Hepatocyte (in vitro differentiated cells): ENCODE measurements around the gene CHMP4B. TPM values are rescaled to one million over a fixed set of nuclear protein-coding genes. Genes with fewer than 3 reads are reported as not detected.

ENCODE experiments used
- DNase-seq: peaks from one replicate; pipeline ENCODE4 v3.0.0-alpha.2; 2016; ENCODE audit warnings: low spot score
- H2AFZ ChIP-seq: fragments of 200-600 bp; sonication (generic); 2 replicates; pipeline ENCODE4 v1.6.0; 2016; ENCODE audit warnings: antibody characterized with exemption, mild to moderate bottlenecking
- H3K27ac ChIP-seq: fragments of 200-600 bp; sonication (generic); 2 replicates; pipeline ENCODE4 v1.5.1; 2016; ENCODE audit warnings: mild to moderate bottlenecking
- H3K27me3 ChIP-seq: fragments of 200-600 bp; sonication (generic); 2 replicates; pipeline ENCODE4 v1.6.1; 2016
- H3K36me3 ChIP-seq: fragments of 200-600 bp; sonication (generic); replicated peaks from 2 replicates; pipeline ENCODE4 v1.5.1; 2016; ENCODE audit warnings: low read depth; ENCODE audit not compliant: insufficient read depth
- H3K4me1 ChIP-seq: fragments of 200-600 bp; sonication (generic); 2 replicates; pipeline ENCODE4 v1.5.1; 2016; ENCODE audit warnings: mild to moderate bottlenecking, moderate library complexity; ENCODE audit not compliant: insufficient read depth
- H3K4me2 ChIP-seq: fragments of 200-600 bp; sonication (generic); 2 replicates; pipeline ENCODE4 v1.6.0; 2016
- H3K4me3 ChIP-seq: fragments of 200-600 bp; sonication (generic); 2 replicates; pipeline ENCODE4 v1.5.1; 2016; ENCODE audit warnings: mild to moderate bottlenecking
- H3K79me2 ChIP-seq: fragments of 200-600 bp; sonication (generic); 2 replicates; pipeline ENCODE4 v1.6.0; 2017; ENCODE audit warnings: mild to moderate bottlenecking
- H3K9me2 ChIP-seq: fragments of 200-600 bp; sonication (generic); replicated peaks from 2 replicates; pipeline ENCODE4 v1.6.0; 2017; ENCODE audit warnings: mild to moderate bottlenecking; ENCODE audit not compliant: insufficient read depth
- H3K9me3 ChIP-seq: fragments of 200-600 bp; sonication (generic); 2 replicates; pipeline ENCODE4 v1.5.1; 2016; ENCODE audit warnings: low read depth, mild to moderate bottlenecking
- H4K20me1 ChIP-seq: fragments of 200-600 bp; sonication (generic); 2 replicates; pipeline ENCODE4 v1.6.0; 2016; ENCODE audit warnings: mild to moderate bottlenecking; ENCODE audit not compliant: insufficient read depth, poor library complexity, severe bottlenecking
- EZH2 ChIP-seq: fragments of 200-600 bp; sonication (generic); IDR thresholded peaks from 2 replicates; pipeline ENCODE4 v1.6.1; 2016; ENCODE audit warnings: antibody characterized with exemption, mild to moderate bottlenecking, borderline replicate concordance
- EZH2phosphoT487 ChIP-seq: fragments of 200-600 bp; sonication (generic); IDR thresholded peaks from one replicate; pipeline ENCODE4 v1.6.1; 2018; ENCODE audit warnings: antibody characterized with exemption, mild to moderate bottlenecking, low read depth, moderate library complexity; ENCODE audit not compliant: unreplicated experiment, severe bottlenecking
- WGBS: methylation state at CpG from one replicate; pipeline ENCODE4 v1.1.6; 2016; ENCODE audit warnings: low lambda C conversion rate; ENCODE audit errors: missing lambda C conversion rate; 5-methylcytosine and 5-hydroxymethylcytosine counted together
- polyA plus RNA-seq: library from polyadenylated mRNA; unstranded; fragments of >200 nt; fragmentation: Nextera tagmentation; extraction: Ambion mirVana; gene quantifications from 2 replicates; pipeline ENCODE4 v1.2.1, GENCODE V29; 2016
- total RNA-seq: library from RNA; depleted of rRNA; stranded (reverse); fragments of >200 nt; gene quantifications from 2 replicates; pipeline ENCODE4 v1.2.3, GENCODE V29; 2014
- TF ChIP-seq, protein P1 (sequence below): fragments of 200-600 bp; sonication (generic); IDR thresholded peaks from 2 replicates; pipeline ENCODE4 v1.5.1; 2016; ENCODE audit warnings: antibody characterized with exemption, mild to moderate bottlenecking; ENCODE audit not compliant: poor library complexity

The CHMP4B gene
- total and polyA plus RNA-seq, 2 experiments from 2014 or later, result 8.1 to 95.1 TPM

DNA sequence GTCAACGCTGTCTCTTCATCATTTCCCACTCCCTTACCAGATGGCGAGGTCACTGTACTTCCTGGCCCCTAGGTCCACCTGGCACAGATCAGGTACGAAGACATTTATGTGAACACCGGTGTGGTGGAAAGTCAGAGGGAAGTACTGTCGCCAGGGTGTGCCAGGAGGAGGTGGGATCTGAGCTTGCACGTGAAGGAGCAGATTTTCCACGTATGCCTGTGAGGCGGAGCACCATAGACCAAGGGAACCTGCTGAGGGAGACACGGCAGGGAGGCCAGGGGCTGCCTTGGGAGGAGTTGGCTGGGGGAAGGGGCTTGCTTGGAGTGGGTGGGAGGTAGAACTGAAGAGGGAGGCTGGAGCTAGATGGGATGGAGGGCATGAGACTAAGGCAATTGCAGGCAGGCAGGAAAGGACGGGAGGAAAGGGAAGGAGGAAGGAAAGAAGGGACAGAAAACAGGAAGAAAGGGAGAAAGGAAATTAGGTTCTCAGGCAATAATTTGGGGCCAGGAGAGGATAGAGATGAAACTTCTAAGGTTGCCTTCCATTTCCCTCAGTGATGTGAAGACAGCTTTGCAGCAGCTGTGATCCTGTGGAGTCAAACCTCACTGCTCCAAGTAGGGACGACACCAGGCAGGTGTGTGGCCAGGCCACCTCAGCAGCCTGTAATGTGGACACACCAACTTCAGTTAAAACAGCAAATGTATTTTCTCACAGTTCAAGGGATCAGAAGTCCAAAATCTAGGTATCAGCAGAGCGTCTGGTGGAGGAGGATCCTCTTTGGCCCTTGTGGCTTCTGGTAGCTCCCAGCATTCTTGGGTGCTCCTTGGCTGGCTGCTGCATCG, 46.8 kb downstream of the CHMP4B start:
- 90% methylated on average over 13 of the region's 13 CpGs for WGBS
- Histone ChIP-seq H3K36me3 (no peaks in the 10 kb centered on the region), H3K4me2 (no peak overlapping the region), H3K4me1 (no peaks in the 10 kb centered on the region), H3K79me2 (peaks cover 1% of the 10 kb centered on the region), H3K9me3 (no peaks in the 10 kb centered on the region), H4K20me1 (no peaks in the 10 kb centered on the region), H3K9me2 (no peaks in the 10 kb centered on the region), H3K27ac (no peak overlapping the region), H3K4me3 (no peak overlapping the region), H3K27me3 (no peaks in the 10 kb centered on the region), H2AFZ (no peak overlapping the region)
- TF ChIP-seq, protein P1, sequence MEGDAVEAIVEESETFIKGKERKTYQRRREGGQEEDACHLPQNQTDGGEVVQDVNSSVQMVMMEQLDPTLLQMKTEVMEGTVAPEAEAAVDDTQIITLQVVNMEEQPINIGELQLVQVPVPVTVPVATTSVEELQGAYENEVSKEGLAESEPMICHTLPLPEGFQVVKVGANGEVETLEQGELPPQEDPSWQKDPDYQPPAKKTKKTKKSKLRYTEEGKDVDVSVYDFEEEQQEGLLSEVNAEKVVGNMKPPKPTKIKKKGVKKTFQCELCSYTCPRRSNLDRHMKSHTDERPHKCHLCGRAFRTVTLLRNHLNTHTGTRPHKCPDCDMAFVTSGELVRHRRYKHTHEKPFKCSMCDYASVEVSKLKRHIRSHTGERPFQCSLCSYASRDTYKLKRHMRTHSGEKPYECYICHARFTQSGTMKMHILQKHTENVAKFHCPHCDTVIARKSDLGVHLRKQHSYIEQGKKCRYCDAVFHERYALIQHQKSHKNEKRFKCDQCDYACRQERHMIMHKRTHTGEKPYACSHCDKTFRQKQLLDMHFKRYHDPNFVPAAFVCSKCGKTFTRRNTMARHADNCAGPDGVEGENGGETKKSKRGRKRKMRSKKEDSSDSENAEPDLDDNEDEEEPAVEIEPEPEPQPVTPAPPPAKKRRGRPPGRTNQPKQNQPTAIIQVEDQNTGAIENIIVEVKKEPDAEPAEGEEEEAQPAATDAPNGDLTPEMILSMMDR, result no peak
- TF ChIP-seq EZH2 (no peak), EZH2phosphoT487 (no peak)
- DNase-seq, result no peak

DNA sequence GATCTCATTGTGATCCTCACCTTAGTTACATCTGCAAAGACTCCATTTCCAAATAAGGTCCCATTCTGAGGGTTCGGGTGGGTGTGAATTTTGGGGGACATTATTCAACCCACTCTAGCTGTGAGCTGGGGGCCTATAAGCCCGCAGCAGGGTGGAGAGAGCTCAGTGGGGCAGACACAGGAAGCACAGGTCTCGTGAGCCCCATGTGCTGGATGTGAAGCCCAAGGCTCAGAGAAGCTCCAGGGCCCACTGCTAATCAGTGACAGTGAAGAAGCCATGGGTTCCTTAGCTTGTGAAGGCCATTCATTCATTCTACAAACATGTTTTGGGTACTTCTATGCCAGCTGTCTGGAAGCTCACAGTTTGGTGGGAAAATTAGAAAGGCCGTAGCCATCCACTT, 47.5 kb downstream of the CHMP4B start:
- Histone ChIP-seq H3K9me2 (no peaks in the 10 kb centered on the region), H3K9me3 (no peaks in the 10 kb centered on the region), H3K27me3 (no peaks in the 10 kb centered on the region), H3K27ac (no peak overlapping the region), H3K4me3 (no peak overlapping the region), H2AFZ (no peak overlapping the region), H3K79me2 (no peaks in the 10 kb centered on the region), H3K36me3 (no peaks in the 10 kb centered on the region), H3K4me2 (no peak overlapping the region), H4K20me1 (no peaks in the 10 kb centered on the region), H3K4me1 (no peaks in the 10 kb centered on the region)
- TF ChIP-seq EZH2phosphoT487 (no peak), EZH2 (no peak)
- TF ChIP-seq, protein P1, result no peak
- 96% methylated on average over 4 of the region's 4 CpGs for WGBS
- DNase-seq, result no peak

- Histone ChIP-seq H2AFZ (no peak overlapping the region), H3K4me2 (no peak overlapping the region), H3K79me2 (no peaks in the 10 kb centered on the region), H4K20me1 (no peaks in the 10 kb centered on the region), H3K4me1 (no peaks in the 10 kb centered on the region), H3K27ac (no peak overlapping the region), H3K9me2 (no peaks in the 10 kb centered on the region), H3K4me3 (no peak overlapping the region), H3K36me3 (no peaks in the 10 kb centered on the region), H3K27me3 (no peaks in the 10 kb centered on the region), H3K9me3 (no peaks in the 10 kb centered on the region)
- TF ChIP-seq EZH2phosphoT487 (no peak), EZH2 (no peak)
- TF ChIP-seq, protein P1, result no peak
- WGBS, result 79% methylated on average over 12 of the region's 12 CpGs
- DNase-seq, result no peak
These were observed 48.1 kb downstream of the CHMP4B start for GRCh38 chr20:33859157-33859695.
